Panc1 (cell line): ENCODE data around the gene PSTPIP1. TPM values are rescaled to one million over a fixed set of nuclear protein-coding genes. Genes with fewer than 3 reads are reported as not detected.

Experiments
- ATAC-seq: fragments of 200-7000 bp; cut with Tn5 transposase; 2 replicates; pipeline ENCODE4 v1.9.1; 2020; ENCODE audit warnings: mild to moderate bottlenecking, moderate library complexity
- BruUV-seq: library from RNA; stranded (reverse); fragments of 400-500 nt; replicated peaks from 2 replicates; lab custom pipeline; 2021; lab: Mats Ljungman, UMichigan
- CTCF ChIA-PET: fragments of 300-600 bp; sonication (Branson Sonifier 250); formaldehyde crosslinking; loops from one replicate; lab custom pipeline; 2022; ENCODE audit warnings: antibody characterized with exemption; lab: Charles Lee
- POLR2A ChIA-PET: fragments of 300-600 bp; sonication (Branson Sonifier 250); formaldehyde crosslinking; loops from one replicate; lab custom pipeline; 2022; ENCODE audit warnings: antibody characterized with exemption; lab: Charles Lee
- DNase-seq: peaks from one replicate; pipeline ENCODE4 v3.0.0-alpha.2; 2010; ENCODE audit warnings: low read depth, low spot score
- H3K27ac ChIP-seq: 2 replicates; pipeline ENCODE4 v1.5.1; 2011; ENCODE audit warnings: mild to moderate bottlenecking, low read length, inconsistent platforms
- H3K27me3 ChIP-seq: fragments of 200-500 bp; sonication (Bioruptor generic); 2 replicates; pipeline ENCODE4 v1.6.0; 2014; ENCODE audit warnings: low read length, inconsistent platforms; ENCODE audit not compliant: control insufficient read depth, insufficient read depth
- H3K36me3 ChIP-seq: fragments of 200-500 bp; sonication (Bioruptor generic); 2 replicates; pipeline ENCODE4 v1.5.1; 2014; ENCODE audit warnings: inconsistent platforms, mild to moderate bottlenecking, low read length, moderate library complexity; ENCODE audit not compliant: control insufficient read depth, insufficient read depth
- H3K4me1 ChIP-seq: 2 replicates; pipeline ENCODE4 v1.5.1; 2011; ENCODE audit warnings: inconsistent platforms, mild to moderate bottlenecking, low read length, moderate library complexity; ENCODE audit not compliant: control insufficient read depth, insufficient read depth
- H3K4me3 ChIP-seq, 2 experiments: 2 replicates each; pipeline ENCODE4 v1.5.1; 2011 to 2012; ENCODE audit warnings: low read depth in 2 of 2, low read length in 2 of 2, mild to moderate bottlenecking in 2 of 2, inconsistent platforms in 1 of 2, moderate library complexity in 1 of 2
- H3K9me3 ChIP-seq: fragments of 200-500 bp; sonication (Bioruptor generic); 2 replicates; pipeline ENCODE4 v1.5.1; 2014; ENCODE audit warnings: low read depth, mild to moderate bottlenecking, inconsistent platforms, low read length, moderate library complexity; ENCODE audit not compliant: control insufficient read depth, insufficient read depth
- CTCF ChIP-seq: fragments of 450-650 bp; IDR thresholded peaks from 2 replicates; pipeline ENCODE4 v1.5.1; 2017; ENCODE audit warnings: mild to moderate bottlenecking
- POLR2AphosphoS5 ChIP-seq: IDR thresholded peaks from 2 replicates; pipeline ENCODE4 v1.6.1; 2012; ENCODE audit warnings: mild to moderate bottlenecking, low read depth, low read length, moderate library complexity
- REST ChIP-seq, 2 experiments: IDR thresholded peaks; 2 replicates each; pipeline ENCODE4 v1.6.1; 2011 to 2012; ENCODE audit warnings: low read depth in 2 of 2, control low read depth in 1 of 2, low read length in 1 of 2, mild to moderate bottlenecking in 1 of 2, moderate library complexity in 1 of 2; ENCODE audit not compliant: insufficient read depth in 1 of 2
- SIN3A ChIP-seq: IDR thresholded peaks from 2 replicates; pipeline ENCODE4 v1.6.1; 2012; ENCODE audit warnings: low read depth, mild to moderate bottlenecking, low read length, moderate library complexity, borderline replicate concordance; ENCODE audit not compliant: insufficient read depth
- TCF7L2 ChIP-seq: IDR thresholded peaks from 2 replicates; pipeline ENCODE4 v1.6.1; 2011; ENCODE audit warnings: mild to moderate bottlenecking, low read depth, low read length, inconsistent platforms
- in situ Hi-C: cut with HindIII; loops from 2 replicates; pipeline ENCODE4 v1.10.0; 2016; ENCODE audit warnings: low sequenced_read_pairs, low pct_unique_long_range_greater_than_20kb
- intact Hi-C: fragments of 100-400 bp; cut with micrococcal nuclease; formaldehyde crosslinking; loops from one replicate; pipeline ENCODE4 v1.10.0; 2022; ENCODE audit not compliant: unreplicated experiment
- total RNA-seq: library from RNA; stranded (reverse); gene quantifications from one replicate; pipeline ENCODE4 v1.2.1, GENCODE V29; 2021; ENCODE audit not compliant: unreplicated experiment

PSTPIP1 gene
- total RNA-seq, 1 experiment from 2014 or later: 0.46 TPM

- ChIA-PET CTCF (no interaction called here), POLR2A (no interaction called here)
- H3K9me3 ChIP-seq: no peaks in the 10 kb centered on the region
- H3K27ac ChIP-seq: no peak overlapping the region
- H3K4me3 ChIP-seq: no peak overlapping the region
- BruUV-seq: no TSS peak
- DNase-seq (no peak), ATAC-seq (no peak)
- no peaks in the 10 kb centered on the region for H3K36me3 ChIP-seq
- no peaks in the 10 kb centered on the region for H3K4me1 ChIP-seq
- no peak for TF ChIP-seq POLR2AphosphoS5
- TF ChIP-seq TCF7L2: no peak
- H3K27me3 ChIP-seq: peaks cover 3% of the 10 kb centered on the region; the same call in 1 of the 2 replicates
- in situ Hi-C loops: no loop called here
- intact Hi-C loops: no loop called here
Observed at GRCh38 chr15:76976141-76976540, 18.8 kb upstream of the PSTPIP1 start.

GRCh38 chr15:76976572-76977270 is 18.2 kb upstream of the PSTPIP1 start:
- TF ChIP-seq CTCF: no peak
- no peak for TF ChIP-seq REST (IDR thresholded peaks at IDR 0.05; ENCODE audit: insufficient read depth in 1 of 2, low read depth in 2 of 2, low read length in 1 of 2)
- no peak for TF ChIP-seq POLR2AphosphoS5
- TF ChIP-seq TCF7L2: no peak
- no peak for TF ChIP-seq SIN3A
- in situ Hi-C loops (no loop called here), intact Hi-C loops (no loop called here)
- POLR2A ChIA-PET: no interaction called here
- Histone ChIP-seq H3K27me3 (peaks cover 3% of the 10 kb centered on the region; the same call in 1 of the 2 replicates), H3K27ac (no peak overlapping the region), H3K36me3 (no peaks in the 10 kb centered on the region), H3K4me1 (no peaks in the 10 kb centered on the region), H3K4me3 (no peak overlapping the region), H3K9me3 (no peaks in the 10 kb centered on the region)
- BruUV-seq: no TSS peak
- ATAC-seq (no peak), DNase-seq (no peak)
- CTCF ChIA-PET: no interaction called here
